Erythroblast (primary cell): Measurements from ENCODE around the gene MBNL2.

Source experiments
- GATA1 ChIP-seq: IDR thresholded peaks from 2 replicates; pipeline ENCODE4 v1.6.1; 2011; ENCODE audit warnings: low read depth, mild to moderate bottlenecking, control low read depth, low read length, moderate library complexity
- POLR2A ChIP-seq: IDR thresholded peaks from 2 replicates; pipeline ENCODE4 v1.6.1; 2011; ENCODE audit warnings: mild to moderate bottlenecking, low read length

DNA sequence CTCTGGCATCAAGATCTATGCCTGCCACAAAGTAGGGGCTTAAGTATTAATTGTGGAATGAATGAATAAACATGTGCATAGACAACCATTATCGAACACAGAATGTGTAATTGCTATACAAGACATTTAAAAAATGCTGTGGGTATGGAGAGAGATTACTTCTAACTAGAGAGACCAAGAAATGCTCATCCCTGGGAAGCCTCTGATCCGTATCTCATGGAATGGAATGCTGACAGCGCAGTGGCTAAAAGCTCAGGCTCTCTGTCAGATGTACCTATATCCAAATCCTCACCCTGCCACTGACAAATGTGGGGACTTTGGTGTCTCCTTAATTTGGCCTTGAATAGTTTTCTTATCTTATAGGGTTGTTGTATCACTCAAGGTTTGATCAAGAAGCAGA is 22.7 kb upstream of the MBNL2 start:
- TF ChIP-seq POLR2A: no peak
- TF ChIP-seq GATA1: no peak
